ENCODE data around the gene FAM24B.
"Not testable (repeated sequence)": the region's sequence is repeated elsewhere in the genome, so short reads cannot be mapped to it uniquely, and the experiment has no call there.

Gene FAM24B

GRCh38 chr10:122861711-122862161, 17.6 kb downstream of the FAM24B start:
- ATAC-seq: peak; percentile 92
- TF ChIP-seq OSR1 (CRISPR knock-in tag; IDR thresholded peaks at IDR 0.05) (no peak), CREB5 (CRISPR knock-in tag; IDR thresholded peaks at IDR 0.05; ENCODE audit: low read depth) (no peak), RARB (CRISPR knock-in tag; IDR thresholded peaks at IDR 0.05) (no peak), ISL1 (CRISPR knock-in tag; IDR thresholded peaks at IDR 0.05) (no peak), PATZ1 (CRISPR knock-in tag; IDR thresholded peaks at IDR 0.05; ENCODE audit: borderline replicate concordance) (no peak), GLIS3 (CRISPR knock-in tag; IDR thresholded peaks at IDR 0.05) (no peak), ESRRG (CRISPR knock-in tag; IDR thresholded peaks at IDR 0.05) (no peak), ARNTL (CRISPR knock-in tag; IDR thresholded peaks at IDR 0.05; ENCODE audit: borderline replicate concordance, low read depth) (no peak), ZFP30 (CRISPR knock-in tag; IDR thresholded peaks at IDR 0.05) (no peak), SNAI2 (CRISPR knock-in tag; IDR thresholded peaks at IDR 0.05) (no peak), ZNF8 (CRISPR knock-in tag; IDR thresholded peaks at IDR 0.05) (no peak), CSRNP3 (CRISPR knock-in tag; IDR thresholded peaks at IDR 0.05) (no peak)

GRCh38 chr10:122859527-122859926, 19.9 kb downstream of the FAM24B start:
- TF ChIP-seq CSDC2 (CRISPR knock-in tag; IDR thresholded peaks at IDR 0.05) (no peak), PPARA (CRISPR knock-in tag; IDR thresholded peaks at IDR 0.05; ENCODE audit: borderline replicate concordance) (no peak), ZC3H10 (CRISPR knock-in tag; IDR thresholded peaks at IDR 0.05) (no peak), SNAI2 (CRISPR knock-in tag; IDR thresholded peaks at IDR 0.05) (no peak), ZNF8 (CRISPR knock-in tag; IDR thresholded peaks at IDR 0.05) (no peak), TCF4 (CRISPR knock-in tag; IDR thresholded peaks at IDR 0.05; ENCODE audit: borderline replicate concordance) (no peak), ESRRG (CRISPR knock-in tag; IDR thresholded peaks at IDR 0.05) (no peak), TOX (CRISPR knock-in tag; IDR thresholded peaks at IDR 0.05; ENCODE audit: borderline replicate concordance) (no peak), OSR1 (CRISPR knock-in tag; IDR thresholded peaks at IDR 0.05) (no peak), ARNTL (CRISPR knock-in tag; IDR thresholded peaks at IDR 0.05; ENCODE audit: borderline replicate concordance, low read depth) (no peak), CREB5 (CRISPR knock-in tag; IDR thresholded peaks at IDR 0.05; ENCODE audit: low read depth) (no peak), BACH2 (CRISPR knock-in tag; IDR thresholded peaks at IDR 0.05; ENCODE audit: borderline replicate concordance) (no peak)
- no peak for ATAC-seq

- ATAC-seq: not testable (repeated sequence)
These were observed 21.3 kb downstream of the FAM24B start for GRCh38 chr10:122858042-122858441.

- no peak for TF ChIP-seq TSHZ2 (CRISPR knock-in tag; IDR thresholded peaks at IDR 0.05)
- no peak for TF ChIP-seq PPARA (CRISPR knock-in tag; IDR thresholded peaks at IDR 0.05; ENCODE audit: borderline replicate concordance)
- TF ChIP-seq RARB (CRISPR knock-in tag; IDR thresholded peaks at IDR 0.05): no peak
- no peak for TF ChIP-seq ESRRG (CRISPR knock-in tag; IDR thresholded peaks at IDR 0.05)
- no peak for TF ChIP-seq BACH2 (CRISPR knock-in tag; IDR thresholded peaks at IDR 0.05; ENCODE audit: borderline replicate concordance)
- TF ChIP-seq ISL1 (CRISPR knock-in tag; IDR thresholded peaks at IDR 0.05): no peak
- no peak for TF ChIP-seq ZFP30 (CRISPR knock-in tag; IDR thresholded peaks at IDR 0.05)
- no peak for TF ChIP-seq CSRNP3 (CRISPR knock-in tag; IDR thresholded peaks at IDR 0.05)
- no peak for TF ChIP-seq GLIS3 (CRISPR knock-in tag; IDR thresholded peaks at IDR 0.05)
- TF ChIP-seq ARNTL (CRISPR knock-in tag; IDR thresholded peaks at IDR 0.05; ENCODE audit: borderline replicate concordance, low read depth): no peak
- TF ChIP-seq CREB5 (CRISPR knock-in tag; IDR thresholded peaks at IDR 0.05; ENCODE audit: low read depth): no peak
- no peak for TF ChIP-seq ZNF8 (CRISPR knock-in tag; IDR thresholded peaks at IDR 0.05)
- TF ChIP-seq ZNF565 (CRISPR knock-in tag; conservative IDR thresholded peaks at IDR 0.05; ENCODE audit: low read depth): no peak
- TF ChIP-seq OSR1 (CRISPR knock-in tag; IDR thresholded peaks at IDR 0.05): no peak
- no peak for TF ChIP-seq ZC3H10 (CRISPR knock-in tag; IDR thresholded peaks at IDR 0.05)
- no peak for TF ChIP-seq PATZ1 (CRISPR knock-in tag; IDR thresholded peaks at IDR 0.05; ENCODE audit: borderline replicate concordance)
- TF ChIP-seq TCF4 (CRISPR knock-in tag; IDR thresholded peaks at IDR 0.05; ENCODE audit: borderline replicate concordance): no peak
- ATAC-seq: no peak
These were observed 22.5 kb downstream of the FAM24B start for GRCh38 chr10:122856902-122857301.

Measured in SK-N-SH treated with all-trans-retinoic acid at 6 μM for 48 hours (cell line).